ENCODE results near the gene GRAMD1C.
A peak's percentile ranks its signal among the peaks of the same experiment; 100 is the strongest.
"Not testable (repeated sequence)": the region's sequence is repeated elsewhere in the genome, so short reads cannot be mapped to it uniquely, and the experiment has no call there.

Gene GRAMD1C

GRCh38 chr3:113838631-113839209, at the start of gene GRAMD1C:
GRAMD1C (plus strand) TSS chr3:113838788; CDS start chr3:113838910, 122 bp downstream.
- peak; percentile 51 for DNase-seq (ENCODE audit: low read depth)

- DNase-seq (ENCODE audit: low read depth) = no peak
These were observed 47.2 kb upstream of the GRAMD1C start for GRCh38 chr3:113791381-113791780.

- DNase-seq (ENCODE audit: low read depth) = no peak
These were observed 44.1 kb upstream of the GRAMD1C start for GRCh38 chr3:113794526-113794925.

GRCh38 chr3:113795693-113796092, 42.9 kb upstream of the GRAMD1C start:
- no peak for DNase-seq (ENCODE audit: low read depth)

GRCh38 chr3:113802795-113803455, 35.7 kb upstream of the GRAMD1C start:
- no peak for DNase-seq (ENCODE audit: low read depth)

GRCh38 chr3:113804661-113805060, 33.9 kb upstream of the GRAMD1C start:
- no peak for DNase-seq (ENCODE audit: low read depth)

GRCh38 chr3:113805249-113805648, 33.3 kb upstream of the GRAMD1C start:
- no peak for DNase-seq (ENCODE audit: low read depth)

- no peak for DNase-seq (ENCODE audit: low read depth)
These were observed 25.7 kb upstream of the GRAMD1C start for GRCh38 chr3:113812854-113813253.

GRCh38 chr3:113819866-113820265, 18.7 kb upstream of the GRAMD1C start:
- DNase-seq (ENCODE audit: low read depth) = no peak

- DNase-seq (ENCODE audit: low read depth) = no peak
These were observed 13.5 kb upstream of the GRAMD1C start for GRCh38 chr3:113825090-113825489.

- DNase-seq (ENCODE audit: low read depth) = no peak
These were observed 10.0 kb upstream of the GRAMD1C start for GRCh38 chr3:113828600-113828999.

GRCh38 chr3:113829576-113830354, 8.8 kb upstream of the GRAMD1C start:
- no peak for DNase-seq (ENCODE audit: low read depth)

GRCh38 chr3:113831103-113831355, 7.6 kb upstream of the GRAMD1C start:
- no peak for DNase-seq (ENCODE audit: low read depth)

- DNase-seq (ENCODE audit: low read depth) = no peak
These were observed 6.0 kb upstream of the GRAMD1C start for GRCh38 chr3:113832477-113833164.

- DNase-seq (ENCODE audit: low read depth) = no peak
These were observed 3.6 kb upstream of the GRAMD1C start for GRCh38 chr3:113834983-113835382.

- DNase-seq (ENCODE audit: low read depth) = no peak
These were observed 963 bp downstream of the GRAMD1C start for GRCh38 chr3:113839551-113839950.

GRCh38 chr3:113844622-113845222, 6.1 kb downstream of the GRAMD1C start:
- DNase-seq (ENCODE audit: low read depth) = no peak

GRCh38 chr3:113847247-113847646, 8.7 kb downstream of the GRAMD1C start:
- DNase-seq (ENCODE audit: low read depth) = no peak

- DNase-seq (ENCODE audit: low read depth) = no peak
These were observed 9.3 kb downstream of the GRAMD1C start for GRCh38 chr3:113847664-113848461.

GRCh38 chr3:113849071-113849470, 10.5 kb downstream of the GRAMD1C start:
- not testable (repeated sequence) for DNase-seq (ENCODE audit: low read depth)

GRCh38 chr3:113849841-113850240, 11.3 kb downstream of the GRAMD1C start:
- DNase-seq (ENCODE audit: low read depth) = not testable (repeated sequence)

GRCh38 chr3:113850391-113850790, 11.8 kb downstream of the GRAMD1C start:
- not testable (repeated sequence) for DNase-seq (ENCODE audit: low read depth)
